GM12864 (cell line): ENCODE results near the gene PLOD1.

Experiments used
- DNase-seq: peaks from one replicate; pipeline ENCODE4 v3.0.0-alpha.2; 2011; ENCODE audit warnings: low read depth
- H3K4me3 ChIP-seq: 2 replicates; pipeline ENCODE4 v1.5.1; 2011; ENCODE audit warnings: mild to moderate bottlenecking, low read depth, low read length, control low read depth
- CTCF ChIP-seq: IDR thresholded peaks from 2 replicates; pipeline ENCODE4 v1.5.1; 2011; ENCODE audit warnings: low read depth, mild to moderate bottlenecking, moderate library complexity, low read length, control low read depth, inconsistent platforms; ENCODE audit errors: missing control alignments

The PLOD1 gene

GRCh38 chr1:11984576-11984975 is 50.1 kb downstream of the PLOD1 start:
- H3K4me3 ChIP-seq = no peak overlapping the region
- DNase-seq = no peak
- TF ChIP-seq CTCF = no peak

GRCh38 chr1:11985171-11985570 is 50.7 kb downstream of the PLOD1 start:
- no peak for TF ChIP-seq CTCF
- no peak overlapping the region for H3K4me3 ChIP-seq
- DNase-seq = no peak

GRCh38 chr1:11985851-11986250 is 51.3 kb downstream of the PLOD1 start:
- DNase-seq = no peak
- TF ChIP-seq CTCF = no peak
- no peak overlapping the region for H3K4me3 ChIP-seq

- no peak for DNase-seq
- no peak overlapping the region for H3K4me3 ChIP-seq
- TF ChIP-seq CTCF = no peak
Observed at GRCh38 chr1:11989669-11990068, 55.2 kb downstream of the PLOD1 start.

GRCh38 chr1:11990303-11991032 is 56.0 kb downstream of the PLOD1 start:
- TF ChIP-seq CTCF = no peak
- no peak overlapping the region for H3K4me3 ChIP-seq
- no peak for DNase-seq

GRCh38 chr1:11991969-11992676 is 57.6 kb downstream of the PLOD1 start:
- TF ChIP-seq CTCF = no peak
- no peak for DNase-seq
- no peak overlapping the region for H3K4me3 ChIP-seq
